Measurements from ENCODE around the gene PHF21A.
"Not testable (repeated sequence)": the region's sequence is repeated elsewhere in the genome, so short reads cannot be mapped to it uniquely, and the experiment has no call there.

The PHF21A gene

DNA sequence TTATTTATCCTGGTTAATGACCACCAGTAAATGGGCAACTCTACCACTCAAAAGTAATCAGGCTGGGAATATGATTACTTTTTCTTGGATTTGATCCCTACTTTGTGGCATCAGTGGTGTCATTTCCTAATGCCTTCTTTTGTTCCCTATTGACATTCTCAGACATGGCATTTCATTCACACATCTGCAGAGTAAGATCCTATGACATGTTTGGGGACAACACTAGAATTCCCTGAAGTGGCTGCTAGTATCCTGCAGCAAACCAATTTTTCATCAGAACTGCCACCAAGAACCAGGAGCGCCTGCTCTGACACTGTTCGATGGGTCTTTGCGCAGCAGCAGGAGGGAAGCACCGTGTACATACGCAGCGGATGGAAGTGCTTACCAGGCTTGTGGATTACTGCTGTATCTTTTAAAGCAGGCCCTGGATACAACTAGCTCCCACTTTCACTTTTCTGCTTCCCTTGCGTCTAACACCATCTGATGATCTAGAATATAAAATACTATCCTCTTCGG is 101.1 kb downstream of the PHF21A start:
- DNase-seq, result no peak

DNA sequence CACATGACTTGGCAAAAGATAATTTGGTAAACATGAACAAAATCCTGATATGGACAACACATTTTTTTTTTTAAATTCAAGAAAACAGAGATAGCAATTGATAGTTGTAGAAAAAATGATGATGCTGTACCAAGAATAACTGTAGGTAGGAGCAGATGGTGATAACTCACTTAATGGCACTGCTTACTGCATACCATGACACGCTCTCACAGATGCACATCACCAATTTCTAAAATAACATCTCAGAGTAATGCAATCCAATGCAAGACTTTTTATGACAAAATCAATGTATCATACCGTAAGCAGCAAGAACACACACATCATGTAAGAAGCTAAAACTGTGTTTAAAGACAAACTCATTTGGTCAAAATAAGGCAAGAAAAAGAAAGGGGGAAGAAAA is 102.6 kb downstream of the PHF21A start:
- DNase-seq, result no peak

DNA sequence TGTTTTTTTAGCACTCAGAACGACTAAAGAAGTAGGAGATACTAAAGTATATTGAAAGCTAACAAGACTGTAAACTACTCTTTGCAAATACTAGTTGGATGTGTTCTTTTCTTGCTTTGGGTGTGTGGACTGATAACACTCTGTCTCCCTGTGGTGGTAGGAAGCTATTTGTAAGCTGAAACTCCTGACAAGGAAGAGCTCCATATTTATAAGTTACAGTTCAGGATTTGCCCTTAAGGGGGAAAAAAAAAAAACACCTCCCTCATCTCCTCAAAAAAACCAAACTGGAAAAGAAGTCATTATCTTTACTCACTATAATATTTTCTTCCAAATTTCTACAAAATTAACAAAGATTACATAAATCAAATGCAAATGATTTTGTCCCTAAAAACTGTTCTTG is 103.9 kb downstream of the PHF21A start:
- no peak for DNase-seq

DNA sequence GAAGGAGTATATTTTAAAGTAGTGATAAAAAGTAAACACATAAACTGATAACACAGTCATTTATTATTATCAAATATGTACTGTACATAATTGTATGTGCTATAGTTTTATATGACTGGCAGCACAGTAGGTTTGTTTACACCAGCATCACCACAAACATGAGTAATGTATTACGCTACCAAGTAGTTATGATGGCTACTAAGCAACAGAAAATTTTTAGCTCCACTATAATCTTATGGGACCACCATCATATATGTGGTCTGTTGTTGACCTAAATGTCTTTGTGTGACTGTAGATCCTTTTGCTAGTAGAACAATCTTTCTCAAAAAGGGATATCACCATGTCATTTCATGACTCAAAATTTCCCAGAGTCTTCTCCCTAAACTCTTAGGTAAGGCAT is 105.3 kb downstream of the PHF21A start:
- DNase-seq, result no peak

DNA sequence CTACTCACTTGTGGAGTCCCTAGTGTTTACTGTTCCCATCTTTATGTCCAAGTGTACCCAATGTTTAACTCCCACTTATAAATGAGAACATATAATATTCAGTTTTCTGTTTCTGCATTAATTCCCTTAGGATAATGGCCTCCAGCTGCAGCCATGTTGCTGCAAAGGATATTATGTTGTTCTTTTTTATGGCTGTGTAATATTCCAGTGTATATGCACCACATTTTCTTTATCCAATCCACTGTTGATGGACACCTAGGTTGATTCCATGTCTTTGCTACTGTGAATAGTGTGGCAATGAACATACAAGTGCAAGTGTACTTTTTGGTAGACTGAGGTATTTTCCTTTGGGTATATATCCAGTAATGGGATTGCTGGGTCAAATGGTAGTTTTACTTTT is 107.1 kb downstream of the PHF21A start:
- not testable (repeated sequence) for DNase-seq

DNA sequence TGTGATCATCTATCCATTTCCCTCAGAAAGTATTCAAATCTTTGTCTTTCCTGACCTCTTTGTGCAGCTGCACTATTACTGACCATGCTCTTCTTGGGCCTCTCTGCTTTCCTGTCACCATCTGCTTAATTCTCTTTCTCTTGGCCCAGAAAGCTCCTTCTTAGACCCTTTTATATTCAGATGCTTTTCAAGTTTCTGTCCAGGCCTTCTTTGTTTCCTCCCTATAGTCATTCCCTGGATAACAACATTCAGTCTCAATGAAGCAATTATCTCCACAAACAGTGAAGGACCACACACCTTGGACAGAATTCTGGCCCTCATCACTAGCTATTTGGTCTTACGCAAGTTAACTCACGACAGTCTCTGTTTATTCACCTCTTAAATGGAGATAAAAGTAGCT is 109.1 kb downstream of the PHF21A start:
- no peak for DNase-seq

DNA sequence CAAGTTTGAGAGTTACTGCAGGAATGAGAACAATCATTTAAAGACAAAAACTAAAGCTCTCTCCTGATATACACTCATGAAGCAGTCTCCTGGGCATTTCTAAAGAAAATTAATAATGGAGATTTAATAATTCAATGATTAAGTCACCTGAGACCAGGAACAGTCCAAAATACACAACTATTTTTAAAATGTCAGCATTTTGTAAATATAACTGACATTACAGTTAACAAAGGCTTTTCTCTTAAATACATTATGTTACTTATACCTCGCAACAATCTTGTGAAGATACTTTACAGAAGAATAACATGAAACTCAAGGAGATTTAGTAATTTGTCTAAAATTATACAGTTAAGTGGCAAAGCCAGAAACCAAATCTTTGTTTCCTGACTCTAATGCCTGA is 111.2 kb downstream of the PHF21A start:
- DNase-seq, result no peak

DNA sequence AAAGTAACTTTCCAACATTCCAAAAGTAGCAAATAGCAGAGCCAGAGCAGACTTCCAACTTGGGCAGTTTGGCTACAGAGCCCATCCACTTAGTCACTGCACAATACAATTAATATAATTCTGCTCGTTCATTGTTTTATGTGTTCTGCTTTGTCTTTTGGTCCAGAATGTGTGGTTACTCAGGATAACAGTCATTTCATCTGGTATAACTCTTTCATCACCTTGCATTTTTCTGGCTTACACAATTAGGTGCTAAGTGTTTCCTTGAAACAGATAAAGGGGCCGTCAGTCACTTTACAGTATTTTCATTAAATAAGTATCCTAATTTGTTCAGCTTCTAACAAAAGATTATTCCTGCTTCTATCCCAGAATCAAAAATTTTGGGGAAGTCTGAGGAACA is 111.6 kb downstream of the PHF21A start:
- DNase-seq, result no peak

DNA sequence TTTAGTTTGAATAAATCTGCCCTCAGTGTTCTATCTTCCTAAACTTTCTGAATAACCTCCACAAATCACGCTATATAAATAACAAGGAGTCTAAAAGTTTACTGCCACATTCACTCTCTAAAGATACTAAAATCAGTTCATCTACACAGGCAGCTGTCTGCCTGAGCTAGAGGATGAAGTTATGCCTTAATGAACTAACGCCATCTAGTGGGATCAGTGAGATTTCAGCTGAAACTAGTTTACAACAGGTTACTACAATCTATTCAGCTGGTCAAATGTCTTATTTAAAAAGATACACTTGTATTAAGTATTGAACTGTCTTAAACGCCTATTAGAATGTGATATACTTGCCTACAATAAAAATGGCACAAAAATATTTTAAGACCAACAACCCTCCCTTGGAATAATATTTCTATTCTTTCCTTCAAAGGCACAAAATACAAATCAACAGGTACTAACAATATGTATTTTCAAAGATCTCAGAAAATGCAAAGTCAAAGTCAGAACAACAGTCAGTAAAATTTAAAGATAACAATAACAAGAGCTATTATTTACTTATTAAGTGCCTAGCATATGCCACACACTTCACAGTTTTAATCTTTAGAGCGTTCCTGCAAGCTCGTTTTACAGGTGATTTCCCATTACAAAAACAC is 114.7 kb downstream of the PHF21A start:
- DNase-seq, result peak; percentile 68

DNA sequence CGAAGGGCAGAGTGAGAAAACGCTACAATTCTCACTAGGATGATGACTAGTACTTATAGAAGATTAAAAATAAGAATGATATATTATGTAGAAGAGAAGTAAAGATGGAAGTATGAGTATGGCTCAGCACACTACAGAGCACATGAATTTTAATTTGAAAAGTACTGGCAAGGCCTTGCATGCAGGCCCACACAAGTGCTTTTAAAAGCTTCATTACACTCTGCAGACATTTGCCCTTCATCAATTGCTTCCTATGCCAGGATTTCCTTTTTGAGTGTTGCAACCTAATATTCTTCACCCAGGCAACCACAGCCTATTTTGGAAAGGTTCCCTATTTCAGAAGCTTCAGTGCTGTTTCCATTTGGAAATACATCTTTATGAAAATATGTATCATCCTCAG is 117.7 kb downstream of the PHF21A start:
- DNase-seq, result no peak

DNA sequence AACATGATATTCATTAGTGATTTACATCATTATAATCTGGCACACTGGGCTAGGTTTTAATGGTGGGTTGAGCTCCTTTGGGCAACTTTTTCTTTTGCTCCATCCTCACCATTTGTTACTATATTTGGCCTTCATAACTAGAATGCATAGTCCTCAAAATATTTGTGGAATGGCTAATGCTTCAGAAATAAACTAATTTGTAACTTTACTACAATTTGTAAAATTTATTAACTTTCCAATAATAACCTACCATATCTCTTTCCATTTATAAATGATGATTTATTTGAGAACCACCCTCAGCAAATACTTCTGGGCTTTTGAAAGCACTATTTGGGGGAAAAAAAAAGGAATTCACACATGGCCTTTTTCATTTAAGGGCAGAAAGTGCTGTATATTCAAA is 119.1 kb downstream of the PHF21A start:
- DNase-seq, result no peak

DNA sequence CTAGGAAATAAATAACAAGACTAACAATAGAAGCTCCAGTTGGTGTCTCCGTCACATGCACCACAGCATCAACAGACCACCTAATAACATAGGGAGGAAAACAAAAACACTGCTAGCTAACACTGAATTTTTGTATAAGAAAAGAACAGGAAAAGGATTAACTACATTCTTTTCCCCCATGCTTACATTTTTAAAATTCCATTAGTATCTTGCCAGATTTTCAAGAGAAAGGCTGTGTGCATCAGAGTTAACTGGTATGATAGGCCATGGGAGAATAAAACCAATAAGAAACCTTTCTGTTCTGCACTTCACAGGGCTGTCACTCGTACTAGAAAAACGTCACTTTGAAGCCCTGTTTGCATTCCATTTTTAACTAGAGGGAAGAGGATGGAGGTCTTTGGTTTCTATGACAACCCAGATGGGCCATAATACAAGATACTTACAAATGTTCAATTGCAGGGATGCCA is 119.8 kb downstream of the PHF21A start:
- DNase-seq, result no peak

DNA sequence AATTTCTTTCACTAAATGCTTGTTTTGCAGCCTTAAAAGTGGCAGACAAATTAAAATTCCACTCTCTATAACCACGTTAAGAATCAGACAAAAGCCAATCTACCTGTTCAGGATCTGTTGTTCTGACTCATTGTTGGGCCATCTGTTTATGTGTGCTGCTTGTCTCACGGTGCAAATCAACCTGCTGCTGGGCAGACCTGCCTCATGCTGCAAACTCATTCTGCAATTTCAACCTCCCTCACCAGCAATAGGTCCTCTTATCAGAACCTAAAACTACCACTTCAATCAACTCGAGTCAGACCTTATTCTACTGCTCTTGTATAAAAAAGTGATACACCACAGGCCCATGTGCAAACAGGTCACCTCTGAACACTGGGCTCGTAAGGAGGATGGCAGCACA is 123.7 kb downstream of the PHF21A start:
- no peak for DNase-seq

DNA sequence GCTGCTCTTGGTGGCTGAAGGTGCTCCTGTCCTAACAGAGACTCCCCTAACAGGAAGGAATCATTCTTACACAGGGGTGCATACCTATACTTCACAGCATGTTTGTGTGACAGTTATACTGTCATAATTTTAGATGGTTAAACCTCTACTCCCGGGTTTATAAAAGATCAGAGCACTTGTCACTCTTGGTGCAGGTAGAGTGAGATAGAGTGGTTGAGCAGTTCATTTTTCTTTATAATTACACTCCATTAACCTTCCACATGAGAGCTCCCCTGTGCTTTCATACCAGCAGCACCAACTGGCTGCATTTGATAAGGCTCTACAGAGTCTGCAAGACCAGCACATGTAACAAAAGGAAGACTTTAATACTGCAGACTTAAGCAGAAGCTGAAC is 125.9 kb downstream of the PHF21A start:
- DNase-seq, result no peak

DNA sequence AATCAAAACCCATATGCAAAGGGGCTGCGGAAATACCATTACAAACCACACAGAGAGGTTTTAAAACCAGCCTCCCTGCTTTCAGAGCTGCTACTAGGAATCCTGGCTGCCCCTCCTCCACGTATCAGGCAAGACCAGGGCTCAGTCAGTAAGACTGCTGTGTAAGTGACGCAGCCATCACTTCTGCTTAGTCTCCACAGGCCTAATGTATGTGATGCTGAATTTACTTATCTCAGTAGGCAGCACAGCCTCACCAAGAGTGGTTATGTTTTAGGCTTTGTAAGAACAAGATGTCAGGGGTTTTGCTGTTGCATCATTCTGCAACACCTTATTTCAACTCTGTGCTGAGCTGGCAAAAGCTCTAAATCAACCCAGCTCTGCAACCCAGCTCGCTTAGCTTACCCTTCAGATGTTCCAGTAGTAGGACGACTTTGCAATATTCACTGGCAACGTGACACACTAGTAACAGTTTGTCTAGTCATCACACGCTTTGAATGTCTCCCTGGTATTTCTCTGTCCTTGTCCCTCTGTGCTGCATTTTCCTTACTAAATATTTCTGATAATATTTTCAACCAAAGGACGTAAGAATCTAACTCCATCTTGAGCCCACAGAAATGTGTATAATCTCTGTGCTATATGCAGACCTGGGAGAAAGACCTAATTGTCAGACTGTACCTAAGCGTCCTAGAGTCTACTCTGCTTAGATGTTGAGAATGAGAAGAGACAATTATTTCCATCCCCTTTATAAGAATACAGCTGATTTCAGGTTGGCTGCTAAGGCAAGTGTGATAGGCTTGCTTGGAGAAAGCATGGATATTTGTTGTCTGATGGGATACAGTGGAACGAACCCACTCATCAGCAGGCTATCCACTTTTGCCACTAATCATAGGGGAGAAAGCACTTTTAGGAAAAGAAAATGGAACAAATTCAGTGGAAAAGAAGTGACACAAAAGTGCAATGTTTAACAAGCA is 126.6 kb downstream of the PHF21A start:
- DNase-seq, result no peak

DNA sequence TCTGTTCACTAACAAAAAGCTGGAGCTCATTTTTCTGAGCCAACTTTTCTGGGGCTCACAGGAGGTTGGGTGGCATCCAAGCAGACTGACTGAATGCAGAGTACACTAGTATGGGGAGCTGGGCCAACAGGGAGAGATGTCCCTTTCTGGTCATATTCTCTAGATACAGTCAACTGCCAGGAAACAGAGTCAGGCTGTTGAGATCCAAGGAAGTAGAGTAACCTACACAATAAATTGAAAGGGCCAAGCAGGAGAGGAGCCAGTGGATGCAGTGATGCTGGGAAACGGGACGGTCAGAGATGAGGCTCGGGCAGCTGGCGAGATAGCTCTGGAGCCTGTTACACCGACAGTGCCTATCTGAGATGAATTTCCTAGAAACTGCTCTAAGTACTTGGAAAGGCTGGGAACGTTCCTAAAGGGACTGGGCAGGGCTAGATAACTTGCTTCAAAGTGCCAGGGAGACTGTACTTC is 127.7 kb downstream of the PHF21A start:
- DNase-seq, result no peak

DNA sequence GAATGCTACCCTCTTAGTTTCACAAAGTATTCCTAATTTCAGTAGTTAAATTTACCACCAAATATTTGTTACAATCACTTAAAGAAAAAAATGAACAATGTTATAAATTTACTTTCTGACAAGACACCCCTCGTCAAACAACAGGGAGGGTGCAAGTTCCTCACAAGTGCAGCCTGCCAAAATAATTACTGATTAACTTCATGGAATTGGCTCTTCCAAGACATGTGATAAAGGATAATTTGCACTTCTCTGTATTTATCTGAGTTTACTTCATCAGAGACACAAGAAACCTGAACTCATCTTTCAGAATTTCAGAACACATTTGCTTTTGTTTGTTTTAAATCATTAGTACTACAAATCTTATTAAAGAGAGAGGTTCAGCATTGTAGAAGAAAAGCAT is 132.3 kb downstream of the PHF21A start:
- DNase-seq, result no peak

DNA sequence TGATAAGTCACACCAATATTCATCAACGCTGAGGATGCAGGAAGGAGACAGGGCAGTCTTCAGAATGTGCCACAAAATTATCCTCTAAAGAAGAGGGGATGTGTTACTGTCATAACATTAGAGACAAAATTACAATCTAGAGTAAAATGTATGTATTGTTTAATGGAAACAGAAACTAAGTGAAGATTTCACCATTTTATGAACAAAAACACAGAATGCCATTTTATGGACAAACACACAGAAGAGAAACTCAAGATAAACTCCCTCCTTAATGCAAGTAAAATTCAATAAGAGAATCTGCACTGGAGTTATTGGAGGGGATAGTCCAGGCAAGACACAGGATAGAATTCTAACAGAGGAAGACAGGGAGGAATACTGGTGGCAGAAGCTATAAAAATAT is 136.0 kb downstream of the PHF21A start:
- no peak for DNase-seq

DNA sequence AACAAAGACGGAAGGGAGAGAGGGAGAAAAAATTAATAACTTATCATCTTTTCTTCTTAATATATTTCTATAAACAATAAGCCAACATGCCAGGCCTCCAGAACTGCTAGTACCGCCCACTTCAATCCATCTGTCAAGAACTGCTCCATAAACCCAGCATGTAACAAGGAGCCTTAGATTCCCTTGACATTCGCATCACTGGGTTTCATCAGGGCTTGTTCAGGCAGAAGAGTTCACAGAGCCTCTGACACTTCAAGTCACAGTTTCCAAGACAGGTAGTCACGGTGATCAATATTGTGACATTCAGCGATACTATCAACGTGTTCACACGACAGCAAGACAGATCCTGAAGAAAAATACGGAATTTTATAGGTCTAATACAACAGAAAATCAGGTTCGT is 137.1 kb downstream of the PHF21A start:
- no peak for DNase-seq

DNA sequence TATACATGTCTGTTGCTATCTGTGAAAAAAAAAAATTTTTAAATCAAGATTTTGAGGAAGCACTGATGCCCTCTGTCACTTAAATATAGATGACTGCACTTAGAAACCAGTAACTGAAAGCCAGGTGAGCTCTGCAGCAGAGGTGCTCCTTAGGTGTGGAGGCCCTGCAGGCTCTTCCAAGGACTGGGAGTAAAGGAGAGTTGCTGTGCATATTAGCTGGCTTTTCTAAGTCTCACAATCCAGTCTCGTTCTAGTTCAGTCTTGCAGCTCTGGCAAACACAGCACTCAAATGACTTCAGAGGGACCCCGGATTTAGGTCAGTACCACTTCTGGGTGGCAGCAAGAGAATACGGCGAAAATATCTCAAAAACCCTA is 137.8 kb downstream of the PHF21A start:
- DNase-seq, result no peak

DNA sequence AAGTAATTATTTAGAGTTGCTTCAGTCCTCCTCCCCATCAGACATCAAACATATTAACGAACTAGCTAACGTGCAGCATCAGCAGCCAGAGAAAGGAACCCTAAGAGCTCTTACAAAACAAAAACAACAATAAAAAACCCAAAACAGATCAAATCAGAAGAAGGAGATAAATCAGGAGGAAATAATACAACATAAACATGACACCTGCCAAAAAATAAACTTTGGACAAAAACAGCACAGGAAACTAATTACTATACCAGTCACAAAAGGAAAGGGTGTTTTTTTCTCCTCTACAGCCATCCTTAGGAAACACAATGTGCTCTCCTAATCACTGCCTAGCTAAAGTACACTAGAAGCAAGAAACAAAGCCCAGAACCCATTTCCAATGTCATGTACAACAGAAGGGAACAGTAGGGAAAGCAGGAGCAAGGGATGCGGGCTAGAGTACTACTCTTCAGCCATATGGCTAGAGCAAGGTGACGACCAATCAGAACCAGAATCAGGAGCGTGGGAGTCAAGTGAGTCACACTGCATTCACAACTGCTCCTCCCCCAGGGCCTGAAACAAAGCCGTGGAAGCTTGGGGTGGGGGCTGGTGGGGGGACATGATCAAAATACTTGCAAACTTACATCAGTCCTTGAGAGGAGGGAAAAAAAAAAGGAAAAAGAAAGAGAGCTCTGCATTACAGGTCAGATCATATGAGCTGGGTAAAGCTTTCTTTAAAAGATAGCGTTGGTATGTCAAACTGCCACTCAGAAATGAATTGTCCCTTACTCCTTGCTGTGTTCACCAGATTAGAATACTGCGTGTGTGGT is 138.4 kb downstream of the PHF21A start:
- DNase-seq, result peak; percentile 33

DNA sequence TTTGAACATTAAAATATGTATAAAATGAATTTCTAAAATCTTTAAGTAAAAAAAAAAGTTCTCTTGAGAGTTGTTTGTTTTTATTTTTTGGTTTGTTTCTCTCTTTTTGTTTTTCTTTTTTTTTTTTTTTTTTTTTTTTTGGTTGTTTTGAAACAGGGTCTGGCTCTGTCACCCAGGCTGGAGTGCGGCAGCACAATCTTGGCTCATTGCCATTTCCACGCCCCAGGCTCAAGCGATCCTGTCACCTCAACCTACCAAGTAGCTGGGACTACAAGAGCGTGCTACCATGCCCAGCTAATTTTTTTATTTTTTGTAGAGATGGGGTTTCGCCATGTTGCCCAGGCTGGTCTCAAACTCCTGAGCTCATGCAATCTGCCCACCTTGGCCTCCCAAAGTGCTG is 139.4 kb downstream of the PHF21A start:
- DNase-seq, result not testable (repeated sequence)

DNA sequence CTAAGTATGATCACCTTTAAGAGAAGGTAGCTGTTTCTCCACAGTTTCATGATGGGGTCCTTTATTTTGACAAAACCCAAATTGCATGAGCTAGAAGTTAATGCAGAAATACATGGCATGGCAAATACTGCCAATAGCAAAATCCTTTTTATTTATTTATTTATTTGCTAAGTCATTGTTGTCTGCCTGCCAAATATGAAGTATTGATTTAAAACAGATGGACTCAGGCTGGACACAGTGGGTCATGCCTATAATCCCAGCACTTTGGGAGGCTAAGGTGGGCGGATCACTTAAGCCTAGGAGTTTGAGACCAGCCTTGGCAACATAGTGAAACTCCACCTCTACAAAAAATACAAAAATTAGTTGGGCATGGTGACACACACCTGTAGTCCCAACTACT is 146.4 kb downstream of the PHF21A start:
- DNase-seq, result no peak

Measured in activated CD4-positive, alpha-beta T cell treated with anti-CD3 and anti-CD28 coated beads, Interleukin-2, Interleukin-6, amounts not matched to agents 100 ng/mL and 50 ng/mL, durations not matched to agents 16 hours and 8 hours (primary cell).